GM23338 (cell line): ENCODE results near the gene LRIG1.

Experiments used
- CREB1 ChIP-seq: fragments of 250-450 bp; sonication (Bioruptor Pico); IDR thresholded peaks from 2 replicates; pipeline ENCODE4 v1.5.0; 2020; ENCODE audit warnings: low read depth, mild to moderate bottlenecking, moderate library complexity
- EZH2 ChIP-seq: fragments of 200-600 bp; sonication (generic); IDR thresholded peaks from one replicate; pipeline ENCODE4 v1.8.0; 2017; ENCODE audit warnings: antibody characterized with exemption, mild to moderate bottlenecking, low read depth; ENCODE audit not compliant: unreplicated experiment
- EZH2phosphoT487 ChIP-seq: fragments of 200-600 bp; sonication (generic); IDR thresholded peaks from one replicate; pipeline ENCODE4 v1.8.1; 2018; ENCODE audit warnings: antibody characterized with exemption; ENCODE audit not compliant: unreplicated experiment
- JUNB ChIP-seq: IDR thresholded peaks from one replicate; pipeline ENCODE4 v1.6.1; 2016; ENCODE audit warnings: antibody characterized with exemption; ENCODE audit not compliant: unreplicated experiment
- NANOG ChIP-seq: IDR thresholded peaks from 2 replicates; pipeline ENCODE4 v1.6.1; 2016; ENCODE audit warnings: antibody characterized with exemption, borderline replicate concordance
- POLR2AphosphoS5 ChIP-seq: IDR thresholded peaks from 2 replicates; pipeline ENCODE4 v1.6.1; 2016; ENCODE audit warnings: antibody characterized with exemption, low read depth
- ZNF331 ChIP-seq: fragments of 250-450 bp; sonication (Bioruptor Pico); IDR thresholded peaks from 2 replicates; pipeline ENCODE4 v1.5.0; 2020; ENCODE audit warnings: low read depth, mild to moderate bottlenecking, moderate library complexity
- TF ChIP-seq, protein P1 (sequence below), 2 experiments: fragments of 200-600 bp in 1 of 2; sonication (generic) in 1 of 2; conservative IDR thresholded peaks; 2 replicates each; pipeline versions ENCODE4 v1.5.1 to v1.6.1; 2016 to 2017; ENCODE audit warnings: antibody characterized with exemption in 2 of 2, low read depth in 2 of 2, mild to moderate bottlenecking in 2 of 2, moderate library complexity in 1 of 2
- TF ChIP-seq, protein P2 (sequence below): IDR thresholded peaks from one replicate; pipeline ENCODE4 v1.6.1; 2018; ENCODE audit warnings: antibody characterized with exemption; ENCODE audit not compliant: unreplicated experiment

DNA sequence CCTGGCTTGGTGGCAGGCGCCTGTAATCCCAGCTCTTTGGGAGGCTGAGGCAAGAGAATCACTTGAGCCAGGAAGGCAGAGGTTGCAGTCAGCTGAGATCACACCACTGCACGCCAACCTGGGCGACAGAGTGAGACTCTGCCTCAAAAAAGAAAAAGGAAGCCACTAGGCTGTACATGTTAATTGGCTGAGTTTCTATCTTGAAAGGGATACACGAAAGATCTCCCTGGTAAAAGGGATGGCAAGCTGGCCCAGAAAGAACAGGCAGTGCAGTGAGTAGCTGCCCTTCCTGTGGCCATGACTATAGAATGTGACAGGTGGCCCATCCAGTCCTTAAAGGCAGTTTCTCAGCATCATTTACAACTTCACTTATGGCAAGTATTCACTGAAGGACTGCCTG is 12.3 kb downstream of the LRIG1 start:
- TF ChIP-seq, protein P1, sequence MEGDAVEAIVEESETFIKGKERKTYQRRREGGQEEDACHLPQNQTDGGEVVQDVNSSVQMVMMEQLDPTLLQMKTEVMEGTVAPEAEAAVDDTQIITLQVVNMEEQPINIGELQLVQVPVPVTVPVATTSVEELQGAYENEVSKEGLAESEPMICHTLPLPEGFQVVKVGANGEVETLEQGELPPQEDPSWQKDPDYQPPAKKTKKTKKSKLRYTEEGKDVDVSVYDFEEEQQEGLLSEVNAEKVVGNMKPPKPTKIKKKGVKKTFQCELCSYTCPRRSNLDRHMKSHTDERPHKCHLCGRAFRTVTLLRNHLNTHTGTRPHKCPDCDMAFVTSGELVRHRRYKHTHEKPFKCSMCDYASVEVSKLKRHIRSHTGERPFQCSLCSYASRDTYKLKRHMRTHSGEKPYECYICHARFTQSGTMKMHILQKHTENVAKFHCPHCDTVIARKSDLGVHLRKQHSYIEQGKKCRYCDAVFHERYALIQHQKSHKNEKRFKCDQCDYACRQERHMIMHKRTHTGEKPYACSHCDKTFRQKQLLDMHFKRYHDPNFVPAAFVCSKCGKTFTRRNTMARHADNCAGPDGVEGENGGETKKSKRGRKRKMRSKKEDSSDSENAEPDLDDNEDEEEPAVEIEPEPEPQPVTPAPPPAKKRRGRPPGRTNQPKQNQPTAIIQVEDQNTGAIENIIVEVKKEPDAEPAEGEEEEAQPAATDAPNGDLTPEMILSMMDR (conservative IDR thresholded peaks at IDR 0.05; ENCODE audit: low read depth in 2 of 2) = no peak
- no peak for TF ChIP-seq EZH2
- no peak for TF ChIP-seq ZNF331 (CRISPR knock-in tag)
- TF ChIP-seq CREB1 (CRISPR knock-in tag) = no peak
- no peak for TF ChIP-seq POLR2AphosphoS5
- TF ChIP-seq, protein P2, sequence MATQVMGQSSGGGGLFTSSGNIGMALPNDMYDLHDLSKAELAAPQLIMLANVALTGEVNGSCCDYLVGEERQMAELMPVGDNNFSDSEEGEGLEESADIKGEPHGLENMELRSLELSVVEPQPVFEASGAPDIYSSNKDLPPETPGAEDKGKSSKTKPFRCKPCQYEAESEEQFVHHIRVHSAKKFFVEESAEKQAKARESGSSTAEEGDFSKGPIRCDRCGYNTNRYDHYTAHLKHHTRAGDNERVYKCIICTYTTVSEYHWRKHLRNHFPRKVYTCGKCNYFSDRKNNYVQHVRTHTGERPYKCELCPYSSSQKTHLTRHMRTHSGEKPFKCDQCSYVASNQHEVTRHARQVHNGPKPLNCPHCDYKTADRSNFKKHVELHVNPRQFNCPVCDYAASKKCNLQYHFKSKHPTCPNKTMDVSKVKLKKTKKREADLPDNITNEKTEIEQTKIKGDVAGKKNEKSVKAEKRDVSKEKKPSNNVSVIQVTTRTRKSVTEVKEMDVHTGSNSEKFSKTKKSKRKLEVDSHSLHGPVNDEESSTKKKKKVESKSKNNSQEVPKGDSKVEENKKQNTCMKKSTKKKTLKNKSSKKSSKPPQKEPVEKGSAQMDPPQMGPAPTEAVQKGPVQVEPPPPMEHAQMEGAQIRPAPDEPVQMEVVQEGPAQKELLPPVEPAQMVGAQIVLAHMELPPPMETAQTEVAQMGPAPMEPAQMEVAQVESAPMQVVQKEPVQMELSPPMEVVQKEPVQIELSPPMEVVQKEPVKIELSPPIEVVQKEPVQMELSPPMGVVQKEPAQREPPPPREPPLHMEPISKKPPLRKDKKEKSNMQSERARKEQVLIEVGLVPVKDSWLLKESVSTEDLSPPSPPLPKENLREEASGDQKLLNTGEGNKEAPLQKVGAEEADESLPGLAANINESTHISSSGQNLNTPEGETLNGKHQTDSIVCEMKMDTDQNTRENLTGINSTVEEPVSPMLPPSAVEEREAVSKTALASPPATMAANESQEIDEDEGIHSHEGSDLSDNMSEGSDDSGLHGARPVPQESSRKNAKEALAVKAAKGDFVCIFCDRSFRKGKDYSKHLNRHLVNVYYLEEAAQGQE = no peak
- no peak for TF ChIP-seq EZH2phosphoT487
- TF ChIP-seq NANOG = no peak
- no peak for TF ChIP-seq JUNB
